Measurements from ENCODE around the gene SCRN1. TPM values are rescaled to one million over a fixed set of nuclear protein-coding genes. Genes with fewer than 3 reads are reported as not detected.

SCRN1 gene
- total and polyA plus RNA-seq, 2 experiments from 2014 or later: 58.8 to 80.0 TPM

DNA sequence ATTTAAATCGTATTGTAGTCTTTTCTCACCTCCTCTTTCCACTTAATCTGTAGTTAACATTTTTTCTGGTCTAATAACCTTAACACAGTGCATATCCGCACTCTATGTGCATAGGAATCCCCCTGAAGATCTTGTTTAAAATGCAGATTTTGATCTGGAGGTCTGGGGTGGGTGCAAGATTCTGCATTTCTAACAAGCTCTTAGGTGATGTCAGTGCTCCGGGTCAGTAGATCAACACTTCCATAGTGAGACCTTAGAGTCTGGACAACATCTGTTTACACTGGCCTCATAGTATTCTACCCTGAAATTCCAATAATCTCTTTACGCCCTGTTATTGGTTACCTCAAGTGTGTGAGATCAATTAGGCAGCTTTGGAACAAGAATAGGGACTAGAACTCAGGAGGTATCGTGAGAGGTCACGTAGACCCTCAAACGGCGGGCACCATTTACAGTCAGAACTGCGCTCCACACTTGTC, 38.2 kb upstream of the SCRN1 start:
- TF ChIP-seq EZH2 (IDR thresholded peaks at IDR 0.05; ENCODE audit: insufficient read depth, poor library complexity, severe bottlenecking) (no peak), EZH2phosphoT487 (IDR thresholded peaks at IDR 0.05; ENCODE audit: insufficient read depth, low read depth) (no peak)
- Histone ChIP-seq H3K9ac (peak overlapping the region; percentile 91), H2AFZ (peak overlapping the region; percentile 98), H3K9me2 (ENCODE audit: insufficient read depth) (no peaks in the 10 kb centered on the region), H4K20me1 (ENCODE audit: insufficient read depth) (no peaks in the 10 kb centered on the region), H3F3A (ENCODE audit: insufficient read depth) (peaks cover 28% of the 10 kb centered on the region), H3K27ac (peak overlapping the region; percentile 54; the same call in 1 of the 2 replicates), H3K27me3 (replicated peaks; ENCODE audit: insufficient read depth) (no peaks in the 10 kb centered on the region), H3K9me3 (ENCODE audit: low read depth) (no peaks in the 10 kb centered on the region), H3K4me1 (ENCODE audit: insufficient read depth) (peaks cover 33% of the 10 kb centered on the region), H3K79me2 (ENCODE audit: insufficient read depth) (peaks cover 77% of the 10 kb centered on the region), H3K4me3 (peak overlapping the region; percentile 99), H3K4me2 (ENCODE audit: unreplicated experiment) (peak overlapping the region; percentile 84), H3K36me3 (ENCODE audit: low read depth) (no peaks in the 10 kb centered on the region)
- no peak for DNase-seq
- in situ Hi-C loops (cut with MboI): no loop called here
- WGBS, 2 experiments (ENCODE audit: low coverage in 1 of 2, low lambda C conversion rate in 2 of 2, missing lambda C conversion rate in 2 of 2): 6 to 7% methylated on average over 9 of the region's 9 CpGs

DNA sequence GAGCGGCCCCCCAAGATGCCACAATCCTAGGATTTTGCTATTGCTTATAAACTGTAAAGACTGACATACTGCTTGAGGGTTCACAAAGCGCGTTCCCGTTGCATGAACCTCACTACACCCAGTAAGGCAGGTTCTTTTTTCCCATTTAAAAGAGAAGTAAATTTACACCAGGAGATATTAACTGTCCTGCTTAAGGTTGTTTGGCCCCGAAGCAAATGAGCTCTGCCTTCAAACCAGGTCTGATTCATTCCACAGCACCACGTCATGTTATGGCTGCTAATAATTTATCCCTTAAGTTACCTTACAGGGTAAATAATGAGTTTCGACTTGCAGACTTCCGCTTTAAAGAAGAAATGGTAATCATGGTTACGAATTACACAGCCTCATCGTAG, 37.5 kb upstream of the SCRN1 start:
- H4K20me1 ChIP-seq (ENCODE audit: insufficient read depth): no peaks in the 10 kb centered on the region
- H3K79me2 ChIP-seq (ENCODE audit: insufficient read depth): peaks cover 78% of the 10 kb centered on the region
- 1 to 2% methylated on average over 10 of the region's 10 CpGs for WGBS, 2 experiments (ENCODE audit: low coverage in 1 of 2, low lambda C conversion rate in 2 of 2, missing lambda C conversion rate in 2 of 2)
- peak; percentile 75 for DNase-seq
- no peaks in the 10 kb centered on the region for H3K9me3 ChIP-seq (ENCODE audit: low read depth)
- no peaks in the 10 kb centered on the region for H3K9me2 ChIP-seq (ENCODE audit: insufficient read depth)
- no peaks in the 10 kb centered on the region for H3K27me3 ChIP-seq (replicated peaks; ENCODE audit: insufficient read depth)
- peaks cover 21% of the 10 kb centered on the region for H3F3A ChIP-seq (ENCODE audit: insufficient read depth)
- H2AFZ ChIP-seq: peak overlapping the region; percentile 98
- in situ Hi-C loops (cut with MboI): no loop called here
- H3K4me2 ChIP-seq (ENCODE audit: unreplicated experiment): peak overlapping the region; percentile 84
- H3K4me3 ChIP-seq: peak overlapping the region; percentile 99
- TF ChIP-seq EZH2phosphoT487 (IDR thresholded peaks at IDR 0.05; ENCODE audit: insufficient read depth, low read depth) (no peak), EZH2 (IDR thresholded peaks at IDR 0.05; ENCODE audit: insufficient read depth, poor library complexity, severe bottlenecking) (no peak)
- H3K9ac ChIP-seq: peak overlapping the region; percentile 91
- no peaks in the 10 kb centered on the region for H3K36me3 ChIP-seq (ENCODE audit: low read depth)
- peak overlapping the region; percentile 54 for H3K27ac ChIP-seq
- peaks cover 26% of the 10 kb centered on the region for H3K4me1 ChIP-seq (ENCODE audit: insufficient read depth)

DNA sequence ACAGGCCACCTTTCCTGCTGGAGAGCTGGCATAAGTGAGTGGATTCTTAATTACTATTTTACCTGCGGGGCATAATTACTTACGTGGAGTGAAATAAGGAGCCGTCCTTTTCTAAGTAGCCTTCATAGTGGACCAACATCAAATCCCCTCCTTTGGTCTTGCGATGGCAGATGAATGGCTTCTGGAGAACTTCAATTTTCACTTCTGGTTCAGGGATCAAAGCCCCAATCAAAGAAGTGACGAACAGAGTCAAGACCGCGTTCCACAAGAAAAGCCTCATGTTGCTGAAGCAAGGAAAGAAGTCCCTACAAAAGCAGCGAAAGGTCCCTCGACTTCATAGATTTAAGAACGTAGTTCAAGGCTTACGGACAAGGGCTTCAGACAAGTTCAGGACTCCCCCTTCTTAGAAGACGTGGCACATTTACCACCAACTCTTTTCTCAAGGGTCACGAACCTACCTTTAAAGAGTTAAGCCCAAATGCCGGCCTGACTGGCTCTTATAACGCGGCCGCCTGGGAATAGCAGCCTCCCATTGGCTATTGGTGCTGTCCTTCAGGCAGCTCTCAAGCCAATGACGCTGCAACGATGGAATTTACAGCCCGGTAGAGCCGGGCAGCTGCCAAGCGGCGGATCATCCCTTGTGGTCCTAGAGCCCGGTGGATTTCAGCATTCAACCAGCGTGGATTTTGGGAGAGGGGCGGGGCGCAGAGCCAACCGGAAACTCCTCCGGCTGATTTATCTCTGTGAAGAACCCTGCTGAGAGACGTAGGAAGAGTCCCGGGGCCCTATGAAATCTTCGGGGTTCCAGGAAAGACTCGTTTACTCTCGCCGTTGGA, 36.8 kb upstream of the SCRN1 start, which contains the start of gene FKBP14:
Gene FKBP14, minus strand, starts transcription at position 474 of the 836 bp plus-strand sequence. Its CDS starts 194 bp downstream, at position 280.
- Histone ChIP-seq H3K36me3 (ENCODE audit: low read depth) (no peaks in the 10 kb centered on the region), H3K27ac (peak within 1 kb of the TSS; percentile 74), H3K9ac (peak within 1 kb of the TSS; percentile 91), H2AFZ (peak within 1 kb of the TSS; percentile 98), H3F3A (ENCODE audit: insufficient read depth) (peaks cover 17% of the 10 kb centered on the region), H3K79me2 (ENCODE audit: insufficient read depth) (peaks cover 78% of the 10 kb centered on the region), H3K9me3 (ENCODE audit: low read depth) (no peaks in the 10 kb centered on the region), H3K9me2 (ENCODE audit: insufficient read depth) (no peaks in the 10 kb centered on the region), H3K4me2 (ENCODE audit: unreplicated experiment) (peak within 1 kb of the TSS; percentile 97), H3K4me1 (ENCODE audit: insufficient read depth) (peaks cover 25% of the 10 kb centered on the region), H3K4me3 (peak within 1 kb of the TSS; percentile 99), H4K20me1 (ENCODE audit: insufficient read depth) (no peaks in the 10 kb centered on the region), H3K27me3 (replicated peaks; ENCODE audit: insufficient read depth) (no peaks in the 10 kb centered on the region)
- DNase-seq: peak; percentile 99
- WGBS, 2 experiments (ENCODE audit: low coverage in 1 of 2, low lambda C conversion rate in 2 of 2, missing lambda C conversion rate in 2 of 2): 0 to 1% methylated on average over 35 of the region's 35 CpGs
- in situ Hi-C loops (cut with MboI): no loop called here
- no peak for TF ChIP-seq EZH2phosphoT487 (IDR thresholded peaks at IDR 0.05; ENCODE audit: insufficient read depth, low read depth)
- TF ChIP-seq EZH2 (IDR thresholded peaks at IDR 0.05; ENCODE audit: insufficient read depth, poor library complexity, severe bottlenecking): no peak

DNA sequence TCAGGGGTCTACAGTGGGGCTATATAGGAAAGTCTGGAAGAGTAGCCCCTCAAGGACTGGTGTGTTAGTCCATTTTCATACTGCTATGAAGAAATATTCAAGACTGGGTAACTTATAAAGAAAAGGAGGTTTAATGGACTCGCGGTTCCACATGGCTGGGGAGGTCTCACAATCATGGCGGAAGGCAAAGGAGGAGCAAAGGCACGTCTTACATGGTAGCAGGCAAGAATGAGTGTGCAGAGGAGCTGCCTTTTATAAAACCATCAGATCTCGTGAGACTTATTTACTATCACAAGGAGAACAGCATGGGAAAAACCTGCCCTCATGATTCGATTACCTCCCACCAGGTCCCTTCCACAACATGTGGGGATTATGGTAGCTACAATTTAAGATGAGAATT, 33.9 kb upstream of the SCRN1 start:
- H4K20me1 ChIP-seq (ENCODE audit: insufficient read depth): no peaks in the 10 kb centered on the region
- no peak overlapping the region for H2AFZ ChIP-seq
- no peaks in the 10 kb centered on the region for H3K9me2 ChIP-seq (ENCODE audit: insufficient read depth)
- peaks cover 51% of the 10 kb centered on the region for H3K79me2 ChIP-seq (ENCODE audit: insufficient read depth)
- H3K36me3 ChIP-seq (ENCODE audit: low read depth): no peaks in the 10 kb centered on the region
- H3K9ac ChIP-seq: no peak overlapping the region
- H3K27me3 ChIP-seq (replicated peaks; ENCODE audit: insufficient read depth): no peaks in the 10 kb centered on the region
- no peak overlapping the region for H3K4me3 ChIP-seq
- no peak overlapping the region for H3K4me2 ChIP-seq (ENCODE audit: unreplicated experiment)
- DNase-seq: no peak
- 96 to 98% methylated on average over 6 of the region's 6 CpGs for WGBS, 2 experiments (ENCODE audit: low coverage in 1 of 2, low lambda C conversion rate in 2 of 2, missing lambda C conversion rate in 2 of 2)
- H3K9me3 ChIP-seq (ENCODE audit: low read depth): no peaks in the 10 kb centered on the region
- H3K4me1 ChIP-seq (ENCODE audit: insufficient read depth): peaks cover 27% of the 10 kb centered on the region
- peaks cover 19% of the 10 kb centered on the region for H3F3A ChIP-seq (ENCODE audit: insufficient read depth)
- H3K27ac ChIP-seq: no peak overlapping the region
- in situ Hi-C loops (cut with MboI): no loop called here
- no peak for TF ChIP-seq EZH2phosphoT487 (IDR thresholded peaks at IDR 0.05; ENCODE audit: insufficient read depth, low read depth)
- no peak for TF ChIP-seq EZH2 (IDR thresholded peaks at IDR 0.05; ENCODE audit: insufficient read depth, poor library complexity, severe bottlenecking)
